ENCODE measurements around the gene MGAT1.

- TF ChIP-seq EZH2 (IDR thresholded peaks at IDR 0.05; ENCODE audit: low read length, unreplicated experiment) (no peak), CTCF (conservative IDR thresholded peaks at IDR 0.05; ENCODE audit: low read depth, low read length) (no peak), EZH2phosphoT487 (IDR thresholded peaks at IDR 0.05; ENCODE audit: borderline replicate concordance, low read length) (no peak)
Observed at GRCh38 chr5:180830253-180831138, 27.9 kb upstream of the MGAT1 start.

Data from PC-3 (cell line).